Neuronal stem cell (in vitro differentiated cells): Measurements from ENCODE around the gene RASD2.

ENCODE experiments used
- DNase-seq: peaks from one replicate; pipeline ENCODE4 v3.0.0-alpha.2; 2013; ENCODE audit warnings: low spot score
- H2AFZ ChIP-seq: one replicate; pipeline ENCODE4 v1.6.1; 2013; ENCODE audit warnings: mild to moderate bottlenecking, low read length, inconsistent platforms
- H2AK5ac ChIP-seq: 2 replicates; pipeline ENCODE4 v1.6.1; 2013; ENCODE audit warnings: low read depth, mild to moderate bottlenecking, inconsistent platforms, low read length, moderate library complexity, mixed read lengths
- H2BK120ac ChIP-seq: 2 replicates; pipeline ENCODE4 v1.6.1; 2013; ENCODE audit warnings: low read depth, mild to moderate bottlenecking, inconsistent platforms, low read length, moderate library complexity, mixed read lengths
- H2BK12ac ChIP-seq: one replicate; pipeline ENCODE4 v1.6.1; 2013; ENCODE audit warnings: low read length, inconsistent platforms
- H2BK15ac ChIP-seq: 2 replicates; pipeline ENCODE4 v1.6.1; 2013; ENCODE audit warnings: mild to moderate bottlenecking, low read length, inconsistent platforms, mixed read lengths
- H2BK5ac ChIP-seq: one replicate; pipeline ENCODE4 v1.6.1; 2013; ENCODE audit warnings: inconsistent platforms, mild to moderate bottlenecking, low read length, moderate library complexity
- H3K14ac ChIP-seq: one replicate; pipeline ENCODE4 v1.6.1; 2013; ENCODE audit warnings: low read length, inconsistent platforms
- H3K18ac ChIP-seq: 2 replicates; pipeline ENCODE4 v1.6.1; 2013; ENCODE audit warnings: low read length, inconsistent platforms
- H3K23ac ChIP-seq: 2 replicates; pipeline ENCODE4 v1.6.1; 2013; ENCODE audit warnings: low read depth, mild to moderate bottlenecking, mixed read lengths, low read length, inconsistent platforms; ENCODE audit not compliant: poor library complexity
- H3K27ac ChIP-seq: replicated peaks from 3 replicates; pipeline ENCODE4 v1.5.1; 2013; ENCODE audit warnings: low read length, inconsistent platforms
- H3K27me3 ChIP-seq, 3 experiments: 2 replicates each; pipeline ENCODE4 v1.6.1; 2013; ENCODE audit warnings: low read length in 3 of 3, mild to moderate bottlenecking in 2 of 3, inconsistent platforms in 1 of 3, low read depth in 1 of 3, mixed read lengths in 1 of 3, moderate library complexity in 1 of 3; ENCODE audit not compliant: control insufficient read depth in 3 of 3, insufficient read depth in 3 of 3
- H3K36me3 ChIP-seq, 2 donors: replicated peaks in 1 of 2; 2 replicates each; pipeline ENCODE4 v1.6.1; 2013; ENCODE audit warnings: low read length in 2 of 2; ENCODE audit not compliant: control insufficient read depth in 2 of 2, insufficient read depth in 2 of 2
- H3K4ac ChIP-seq: 2 replicates; pipeline ENCODE4 v1.6.1; 2013; ENCODE audit warnings: inconsistent platforms, mild to moderate bottlenecking, low read length, moderate library complexity
- H3K4me1 ChIP-seq, 2 donors: 1 replicate in 1 of 2; 2 replicates in 1 of 2; pipeline ENCODE4 v1.6.1; 2013; ENCODE audit warnings: low read length in 2 of 2, low read depth in 1 of 2; ENCODE audit not compliant: control insufficient read depth in 2 of 2, insufficient read depth in 1 of 2
- H3K4me2 ChIP-seq: one replicate; pipeline ENCODE4 v1.6.1; 2013; ENCODE audit warnings: mild to moderate bottlenecking, low read length, inconsistent platforms; ENCODE audit not compliant: insufficient read depth, poor library complexity, severe bottlenecking
- H3K4me3 ChIP-seq, 2 donors: 2 replicates each; pipeline ENCODE4 v1.5.1; 2013; ENCODE audit warnings: low read length in 2 of 2, mild to moderate bottlenecking in 2 of 2, inconsistent platforms in 1 of 2, moderate library complexity in 1 of 2
- H3K79me1 ChIP-seq: one replicate; pipeline ENCODE4 v1.6.1; 2013; ENCODE audit warnings: low read depth, mild to moderate bottlenecking, inconsistent platforms, low read length, moderate library complexity
- H3K9ac ChIP-seq: one replicate; pipeline ENCODE4 v1.6.1; 2013; ENCODE audit warnings: mild to moderate bottlenecking, low read depth, low read length, inconsistent platforms; ENCODE audit not compliant: poor library complexity
- H3K9me3 ChIP-seq, 2 donors: replicated peaks in 1 of 2; 2 replicates each; pipeline versions ENCODE3 to v1.6.1; 2013; ENCODE audit warnings: low read length in 2 of 2, mild to moderate bottlenecking in 2 of 2, inconsistent platforms in 1 of 2, low read depth in 1 of 2, mixed read lengths in 1 of 2, moderate library complexity in 1 of 2; ENCODE audit not compliant: control insufficient read depth in 2 of 2, insufficient read depth in 1 of 2
- H4K8ac ChIP-seq: one replicate; pipeline ENCODE4 v1.6.1; 2013; ENCODE audit warnings: low read depth, mild to moderate bottlenecking, inconsistent platforms, low read length, moderate library complexity
- H4K91ac ChIP-seq: one replicate; pipeline ENCODE4 v1.6.1; 2013; ENCODE audit warnings: low read length, low read depth, mild to moderate bottlenecking, inconsistent platforms; ENCODE audit not compliant: poor library complexity
- WGBS, 2 donors: extraction: QIAGEN DNeasy Blood & Tissue Kit; methylation state at CpG; one replicate each; pipeline ENCODE4 v1.1.7; 2013; ENCODE audit warnings: missing lambda C conversion rate in 2 of 2, mixed read lengths in 1 of 2; ENCODE audit not compliant: insufficient read length in 2 of 2, insufficient replicate concordance in 1 of 2; ENCODE audit errors: extremely low coverage in 2 of 2; 5-methylcytosine and 5-hydroxymethylcytosine counted together

Gene RASD2

DNA sequence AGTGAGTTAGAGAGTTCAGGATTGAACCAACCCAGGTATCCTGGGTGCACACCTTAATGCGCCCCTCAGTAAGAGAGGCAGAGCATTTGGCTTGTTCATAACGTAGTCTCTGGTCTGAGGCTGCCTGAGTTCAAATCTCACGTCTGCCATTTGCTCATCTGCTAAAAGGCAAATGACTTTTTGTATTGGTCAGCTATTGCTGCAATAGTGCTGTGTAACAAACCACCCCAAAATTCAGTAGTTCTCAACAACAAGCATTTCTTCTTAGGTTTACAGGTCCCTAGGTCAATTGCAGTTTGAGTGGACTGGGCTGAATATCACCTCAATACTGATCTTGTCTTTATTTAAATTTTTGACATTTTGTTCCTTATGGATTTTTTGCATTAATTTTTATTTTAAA, 18.1 kb downstream of the RASD2 start:
- H3K4me1 ChIP-seq: peaks cover 14 to 15% of the 10 kb centered on the region in 2 donors
- H3K9me3 ChIP-seq: no peaks in the 10 kb centered on the region
- H2BK12ac ChIP-seq: no peak overlapping the region
- no peak overlapping the region for H2AFZ ChIP-seq
- WGBS, 2 donors: no CpG with 5 or more reads among the region's 3 CpGs
- no peaks in the 10 kb centered on the region for H3K36me3 ChIP-seq
- H3K4me3 ChIP-seq: no peak overlapping the region
- H3K14ac ChIP-seq: no peak overlapping the region
- DNase-seq: no peak
- no peak overlapping the region for H3K27ac ChIP-seq
- H3K4ac ChIP-seq: no peak overlapping the region
- no peak overlapping the region for H2AK5ac ChIP-seq
- no peaks in the 10 kb centered on the region for H3K79me1 ChIP-seq
- H3K4me2 ChIP-seq: no peak overlapping the region
- H2BK15ac ChIP-seq: no peak overlapping the region
- no peak overlapping the region for H2BK5ac ChIP-seq
- H4K91ac ChIP-seq: no peak overlapping the region
- no peak overlapping the region for H3K23ac ChIP-seq
- H2BK120ac ChIP-seq: no peak overlapping the region
- H3K18ac ChIP-seq: no peak overlapping the region
- H3K27me3 ChIP-seq: peaks cover 0 to 25% (median 0%) of the 10 kb centered on the region in 3 experiments
- no peak overlapping the region for H3K9ac ChIP-seq
- no peak overlapping the region for H4K8ac ChIP-seq

DNA sequence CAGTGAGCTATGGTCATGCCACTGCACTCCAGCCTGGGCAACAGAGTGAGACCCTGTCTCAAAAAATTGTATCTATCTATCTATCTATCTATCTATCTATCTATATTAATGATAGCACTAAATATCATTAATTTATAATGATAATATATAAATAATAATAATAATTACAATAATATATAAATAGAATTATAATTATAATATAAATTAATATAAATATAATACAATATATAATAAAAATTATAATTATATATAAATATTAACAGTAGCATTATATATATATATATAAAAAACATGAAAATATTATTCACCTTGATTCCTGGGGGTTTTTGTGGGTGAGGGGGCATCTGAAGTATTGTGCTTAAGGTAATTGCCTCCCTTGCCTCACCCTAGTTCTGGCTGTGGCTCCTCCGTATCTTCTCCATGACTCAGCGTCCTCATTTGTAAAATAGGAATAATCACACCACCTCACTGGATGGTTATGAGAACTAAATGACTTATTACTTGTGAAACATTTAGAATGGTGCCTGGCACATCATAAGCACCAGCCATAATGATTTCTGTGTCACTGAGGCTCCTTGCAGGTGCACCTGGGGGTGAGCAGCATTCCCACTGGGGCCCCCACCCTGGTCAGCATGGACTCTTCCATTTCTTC, 18.8 kb downstream of the RASD2 start:
- no peaks in the 10 kb centered on the region for H3K79me1 ChIP-seq
- no peaks in the 10 kb centered on the region for H3K9me3 ChIP-seq
- no peak overlapping the region for H4K91ac ChIP-seq
- WGBS, 2 donors: no CpG with 5 or more reads among the region's 2 CpGs
- H4K8ac ChIP-seq: no peak overlapping the region
- no peak overlapping the region for H2BK5ac ChIP-seq
- H3K4me2 ChIP-seq: no peak overlapping the region
- H3K4me1 ChIP-seq: peaks cover 14 to 15% of the 10 kb centered on the region in 2 donors
- no peak overlapping the region for H3K14ac ChIP-seq
- no peak overlapping the region for H3K27ac ChIP-seq
- H3K4me3 ChIP-seq: no peak overlapping the region
- no peak overlapping the region for H3K4ac ChIP-seq
- no peaks in the 10 kb centered on the region for H3K36me3 ChIP-seq
- no peak overlapping the region for H2BK120ac ChIP-seq
- no peak for DNase-seq
- no peak overlapping the region for H3K9ac ChIP-seq
- no peak overlapping the region for H2AK5ac ChIP-seq
- no peak overlapping the region for H2BK12ac ChIP-seq
- no peak overlapping the region for H2AFZ ChIP-seq
- no peak overlapping the region for H3K18ac ChIP-seq
- no peak overlapping the region for H3K23ac ChIP-seq
- H2BK15ac ChIP-seq: no peak overlapping the region
- peaks cover 0 to 20% (median 0%) of the 10 kb centered on the region in 3 experiments for H3K27me3 ChIP-seq

DNA sequence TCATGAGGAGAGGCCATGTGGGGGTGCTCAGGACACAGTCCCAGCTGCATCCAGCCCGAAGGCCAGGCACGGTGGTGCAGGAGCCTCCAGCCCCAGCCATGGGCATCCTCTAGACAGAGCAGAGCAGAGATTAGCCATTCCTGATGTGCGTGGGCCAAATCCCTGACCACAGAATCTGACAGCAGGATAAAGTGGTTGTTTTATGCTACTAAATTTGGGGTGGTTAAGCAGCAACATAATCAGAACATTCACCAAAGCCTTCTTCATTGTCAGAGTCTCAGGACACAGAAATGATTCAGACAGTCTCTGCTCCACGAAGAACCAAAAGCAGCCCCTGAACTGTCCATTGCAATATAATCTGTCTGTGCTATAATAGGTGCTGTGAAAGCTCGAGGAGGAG, 19.7 kb downstream of the RASD2 start:
- Histone ChIP-seq H3K27ac (no peak overlapping the region), H2AFZ (no peak overlapping the region), H3K23ac (no peak overlapping the region), H4K8ac (no peak overlapping the region), H3K36me3 (no peaks in the 10 kb centered on the region), H3K9me3 (no peaks in the 10 kb centered on the region), H3K4me3 (no peak overlapping the region), H3K79me1 (no peaks in the 10 kb centered on the region), H2AK5ac (no peak overlapping the region), H2BK12ac (no peak overlapping the region), H3K14ac (no peak overlapping the region), H3K27me3 (peaks cover 0 to 23% (median 0%) of the 10 kb centered on the region in 3 experiments), H3K4ac (no peak overlapping the region), H4K91ac (no peak overlapping the region), H2BK5ac (no peak overlapping the region), H3K18ac (peak overlapping the region; percentile 15), H2BK15ac (no peak overlapping the region), H3K4me2 (no peak overlapping the region), H2BK120ac (no peak overlapping the region), H3K4me1 (peaks cover 12 to 13% of the 10 kb centered on the region in 2 donors), H3K9ac (no peak overlapping the region)
- DNase-seq: no peak
- WGBS, 2 donors: no CpG with 5 or more reads among the region's 5 CpGs

DNA sequence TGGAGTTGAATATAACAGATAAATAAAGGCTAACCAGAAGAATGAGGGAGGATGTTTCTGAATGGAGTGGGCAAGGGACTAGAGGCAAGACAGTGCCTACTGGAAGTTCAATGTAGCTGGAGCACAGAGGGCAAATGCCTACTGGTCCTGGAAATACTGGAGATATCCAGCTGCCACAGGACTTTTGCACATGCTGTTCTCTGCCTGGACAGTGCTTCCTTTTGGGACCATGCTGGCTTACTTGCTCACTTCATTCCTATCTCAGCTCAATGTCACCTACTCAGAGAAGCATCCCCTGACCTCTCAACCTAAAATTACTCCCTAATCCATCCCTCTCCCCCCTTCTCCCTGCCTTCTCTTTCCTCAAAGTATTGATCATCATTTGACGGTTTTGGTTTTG, 20.2 kb downstream of the RASD2 start:
- H4K91ac ChIP-seq: no peak overlapping the region
- H2AFZ ChIP-seq: no peak overlapping the region
- H3K27me3 ChIP-seq: peaks cover 0 to 23% (median 0%) of the 10 kb centered on the region in 3 experiments
- H2BK12ac ChIP-seq: no peak overlapping the region
- WGBS, 2 donors: no CpG with 5 or more reads among the region's 1 CpG
- H2BK5ac ChIP-seq: no peak overlapping the region
- no peak overlapping the region for H3K18ac ChIP-seq
- H3K27ac ChIP-seq: no peak overlapping the region
- H3K14ac ChIP-seq: no peak overlapping the region
- no peaks in the 10 kb centered on the region for H3K36me3 ChIP-seq
- H2BK120ac ChIP-seq: no peak overlapping the region
- peaks cover 8 to 9% of the 10 kb centered on the region in 2 donors for H3K4me1 ChIP-seq
- H3K23ac ChIP-seq: no peak overlapping the region
- no peak overlapping the region for H3K9ac ChIP-seq
- no peak overlapping the region for H3K4me2 ChIP-seq
- H4K8ac ChIP-seq: no peak overlapping the region
- H3K4me3 ChIP-seq: no peak overlapping the region
- no peak for DNase-seq
- H3K4ac ChIP-seq: no peak overlapping the region
- H3K79me1 ChIP-seq: no peaks in the 10 kb centered on the region
- H2BK15ac ChIP-seq: no peak overlapping the region
- no peaks in the 10 kb centered on the region for H3K9me3 ChIP-seq
- no peak overlapping the region for H2AK5ac ChIP-seq
